GM12878 (cell line): ENCODE results near the gene NUMB. TPM values are rescaled to one million over a fixed set of nuclear protein-coding genes. Genes with fewer than 3 reads are reported as not detected.

ENCODE experiments used
- BACH1 ChIP-seq: fragments of 450-650 bp; IDR thresholded peaks from 2 replicates; pipeline ENCODE4 v1.6.1; 2017; ENCODE audit warnings: mild to moderate bottlenecking, borderline replicate concordance
- BCLAF1 ChIP-seq: fragments of 450-650 bp; IDR thresholded peaks from 2 replicates; pipeline ENCODE4 v1.6.1; 2017; ENCODE audit warnings: antibody characterized with exemption, mild to moderate bottlenecking, moderate library complexity
- IKZF1 ChIP-seq: fragments of 450-650 bp; conservative IDR thresholded peaks from 2 replicates; pipeline ENCODE4 v1.6.1; 2017; ENCODE audit warnings: antibody characterized with exemption, mild to moderate bottlenecking
- PBX3 ChIP-seq: IDR thresholded peaks from 2 replicates; pipeline ENCODE4 v1.6.1; 2011; ENCODE audit warnings: mild to moderate bottlenecking, low read depth, low read length, moderate library complexity; ENCODE audit not compliant: insufficient replicate concordance
- RAD21 ChIP-seq: IDR thresholded peaks from 2 replicates; pipeline ENCODE4 v1.6.1; 2011; ENCODE audit warnings: mild to moderate bottlenecking, low read depth, low read length, moderate library complexity; ENCODE audit not compliant: insufficient read depth
- ZNF207 ChIP-seq: fragments of 450-650 bp; IDR thresholded peaks from 2 replicates; pipeline ENCODE4 v1.6.1; 2014; ENCODE audit warnings: antibody characterized with exemption, mild to moderate bottlenecking, borderline replicate concordance
- polyA plus RNA-seq, 11 experiments: library from polyadenylated mRNA; depleted of rRNA in 4 of 11; unstranded in 6 of 11; stranded (reverse) in 5 of 11; fragments of >200 nt; fragmentation: Nextera tagmentation in 4 of 11; fragmentation: Illumina TruSeq in 1 of 11; extraction: Ambion mirVana in 4 of 11; extraction: Trizol in 1 of 11; gene quantifications; 1 replicate in 1 of 11; 2 replicates in 10 of 11; pipeline versions ENCODE4 v1.2.1 to v1.2.3, GENCODE V29; 2011 to 2016; ENCODE audit warnings: inconsistent platforms in 2 of 11, missing spikeins in 2 of 11, low read depth in 1 of 11
- total RNA-seq, 4 experiments: library from RNA; depleted of rRNA in 3 of 4; stranded (reverse); fragments of >200 nt in 3 of 4; fragmentation: Illumina TruSeq in 1 of 4; extraction: Trizol in 1 of 4; gene quantifications; 2 replicates each; pipeline versions ENCODE4 v1.2.1 to v1.2.3, GENCODE V29; 2013 to 2021

Gene NUMB
- total and polyA plus RNA-seq, 10 of the 15 experiments (the other 5 are each of a cell fraction or from before 2014, with no cell fraction given) = 22.0 to 147 (median 48.9) TPM

GRCh38 chr14:73249564-73250316 lies 208.6 kb downstream of the NUMB start (continued):
- no peak for TF ChIP-seq BCLAF1
- TF ChIP-seq IKZF1 = no peak
- no peak for TF ChIP-seq BACH1
- TF ChIP-seq PBX3 = no peak
- no peak for TF ChIP-seq RAD21
- no peak for TF ChIP-seq ZNF207
- TF ChIP-seq, all 136 proteins: peak for 0
